GM18517 (cell line): ENCODE data around the gene IZUMO2.

ENCODE experiments used
- ATAC-seq: cut with Tn5 transposase; IDR thresholded peaks from one replicate; pipeline ENCODE4 v1.9.1; 2021; ENCODE audit warnings: mild to moderate bottlenecking, moderate library complexity; ENCODE audit not compliant: unreplicated experiment

Gene IZUMO2

DNA sequence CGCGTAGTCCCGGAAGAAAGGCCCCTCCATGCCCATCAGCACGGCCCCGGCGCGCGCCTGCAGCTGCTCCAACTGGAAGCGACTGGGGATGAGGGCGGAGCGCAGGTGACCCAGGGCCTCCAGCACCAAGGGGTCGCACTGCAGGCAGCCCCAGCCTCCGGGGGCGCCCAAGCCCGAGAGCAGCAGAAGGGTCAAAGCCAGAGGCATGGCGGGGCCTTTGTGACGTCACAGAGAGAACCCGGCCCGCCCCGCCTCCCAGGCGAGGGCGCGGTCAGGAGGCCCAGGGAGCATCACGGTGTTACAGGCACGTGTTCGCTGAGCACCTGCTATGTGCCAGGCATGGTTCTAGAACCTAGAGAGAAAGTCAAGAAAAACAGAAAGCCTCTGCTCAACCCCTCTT lies at the start of gene IZUMO2:
TSS of gene IZUMO2 (minus strand) at position 294 of the 400 bp plus-strand sequence. CDS start at position 207, 87 bp downstream.
- no peak for ATAC-seq

DNA sequence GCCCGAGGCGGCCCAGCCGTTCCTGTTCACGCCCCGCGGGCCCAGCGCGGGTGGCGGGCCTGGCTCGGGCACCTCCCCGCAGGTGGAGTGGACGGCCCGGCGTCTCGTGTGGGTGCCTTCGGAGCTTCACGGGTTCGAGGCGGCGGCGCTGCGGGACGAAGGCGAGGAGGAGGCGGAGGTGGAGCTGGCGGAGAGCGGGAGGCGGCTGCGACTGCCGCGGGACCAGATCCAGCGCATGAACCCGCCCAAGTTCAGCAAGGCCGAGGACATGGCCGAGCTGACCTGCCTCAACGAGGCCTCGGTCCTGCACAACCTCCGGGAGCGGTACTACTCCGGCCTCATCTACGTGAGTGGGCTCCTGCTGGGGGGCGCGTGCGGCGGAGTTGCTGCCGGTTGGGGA lies 47.3 kb upstream of the IZUMO2 start:
- no peak for ATAC-seq

DNA sequence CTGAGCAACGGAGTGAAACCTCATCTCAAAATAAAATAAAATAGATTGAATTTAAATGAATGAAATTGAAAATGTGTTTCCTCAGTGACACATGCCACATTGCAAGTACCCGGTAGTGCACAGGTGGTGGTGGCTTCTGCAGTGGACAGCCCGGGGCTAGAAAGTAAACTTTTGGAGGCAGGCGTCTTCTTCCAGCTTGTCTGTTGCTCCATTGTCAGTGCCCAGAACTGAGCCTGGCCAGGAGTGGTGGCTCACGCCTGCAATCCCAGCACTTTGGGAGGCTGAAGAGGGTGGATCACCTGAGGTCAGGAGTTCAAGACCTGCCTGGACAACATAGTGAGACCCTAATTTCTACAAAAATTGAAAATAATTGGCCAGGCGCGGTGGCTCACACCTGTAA lies 46.0 kb upstream of the IZUMO2 start:
- ATAC-seq, result no peak

DNA sequence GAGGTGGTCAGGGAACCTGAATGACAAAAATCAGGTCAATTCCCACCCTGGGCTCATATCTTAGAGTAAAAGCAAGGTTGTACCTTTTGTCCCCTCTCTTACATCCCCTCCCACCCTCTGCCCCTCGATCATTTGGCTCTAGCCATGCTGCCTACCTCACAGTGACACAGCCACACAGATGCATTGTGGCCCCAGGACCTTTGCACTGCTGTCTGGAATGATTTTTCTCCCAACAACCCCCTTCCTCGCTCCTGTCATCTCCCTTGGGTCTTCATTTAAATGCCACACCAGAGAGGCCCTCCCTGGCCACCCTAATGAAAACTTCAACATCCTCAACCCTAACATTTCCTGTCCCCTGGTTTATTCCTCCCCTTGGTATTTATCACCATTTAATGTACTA lies 44.6 kb upstream of the IZUMO2 start:
- no peak for ATAC-seq

DNA sequence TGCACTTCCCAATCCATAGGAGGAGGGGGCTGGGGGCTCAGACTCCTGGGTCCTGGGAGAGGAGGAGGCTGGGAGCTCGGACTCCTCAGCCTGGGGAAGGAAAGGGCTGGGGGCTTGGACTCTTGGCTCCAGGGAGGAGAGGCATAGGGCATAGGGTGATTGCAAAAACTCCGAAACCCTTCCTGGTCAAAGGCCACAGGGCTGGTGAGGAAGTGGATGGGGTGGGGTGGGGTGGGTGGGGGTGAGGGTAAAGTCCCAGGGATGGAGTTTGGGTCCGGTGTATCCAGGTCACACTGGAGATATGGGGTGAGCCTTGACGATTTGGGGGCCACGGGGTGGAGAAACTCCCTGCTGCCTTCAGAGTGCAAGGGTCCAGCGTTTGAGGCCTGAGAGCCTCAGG lies 43.1 kb upstream of the IZUMO2 start:
- no peak for ATAC-seq

DNA sequence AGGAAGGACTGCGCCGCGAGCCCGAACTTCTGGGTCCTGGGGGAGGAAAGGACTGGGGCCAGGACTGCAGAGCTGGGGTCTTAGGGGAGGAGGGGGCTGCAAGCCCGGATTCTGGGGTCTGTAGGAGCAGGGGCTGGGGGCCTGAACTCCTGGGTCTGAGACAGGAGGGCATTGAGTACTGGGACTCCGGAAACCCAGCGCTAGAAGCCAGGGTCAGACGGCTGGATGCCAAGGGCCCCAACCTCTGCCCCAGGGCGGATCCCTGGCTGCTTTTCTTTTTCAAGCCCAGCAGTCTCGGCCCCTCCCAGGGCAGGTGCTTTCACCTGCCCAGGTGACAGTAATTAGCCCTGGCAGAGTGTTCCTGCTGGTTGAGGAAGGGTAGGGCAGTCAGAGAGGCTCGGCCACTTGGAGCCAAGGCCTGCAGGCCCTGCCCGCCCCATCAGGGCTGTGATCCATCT lies 42.6 kb upstream of the IZUMO2 start:
- ATAC-seq, result no peak

DNA sequence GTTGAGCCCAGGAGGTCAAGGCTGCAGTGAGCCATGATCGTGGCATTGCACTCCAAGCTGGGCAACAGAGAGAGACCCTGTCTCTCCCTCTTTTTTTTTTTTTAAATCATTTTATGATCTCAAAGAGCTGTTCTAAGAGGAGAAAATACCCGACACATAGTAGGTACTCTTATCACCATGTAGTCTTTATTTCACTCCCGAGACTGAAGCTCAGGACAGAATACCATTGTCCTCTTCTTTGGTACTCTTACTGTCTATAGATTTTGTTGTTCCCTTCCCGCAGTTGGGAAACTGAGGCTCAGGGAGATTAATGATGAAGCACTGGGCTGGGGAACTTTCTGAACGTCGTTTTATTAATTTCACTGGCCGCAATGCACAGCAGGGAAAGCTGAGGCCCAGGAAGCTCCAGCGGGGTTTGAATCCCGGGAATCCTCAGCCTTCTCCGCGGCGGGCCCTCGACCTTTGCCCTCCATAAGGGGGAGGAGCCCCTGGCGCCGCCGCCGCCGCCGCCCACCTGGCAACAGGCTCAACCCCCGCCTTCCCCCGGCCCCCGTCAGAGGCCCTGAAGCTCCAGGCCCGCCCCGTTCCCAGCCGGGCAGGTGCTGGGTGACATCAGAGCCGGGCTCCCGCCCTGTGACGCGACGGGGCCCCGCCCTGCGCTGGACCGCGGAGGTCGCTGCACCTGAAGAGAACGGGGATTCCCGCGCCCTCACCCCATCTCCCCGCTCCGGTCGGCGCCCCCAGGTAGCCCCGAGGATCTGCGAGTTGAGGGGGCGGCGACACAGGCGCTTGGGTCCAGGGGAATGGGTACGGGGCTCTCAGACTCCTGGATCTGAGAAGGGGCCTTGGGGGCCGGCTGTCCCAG lies 42.0 kb upstream of the IZUMO2 start:
- ATAC-seq, result no peak

DNA sequence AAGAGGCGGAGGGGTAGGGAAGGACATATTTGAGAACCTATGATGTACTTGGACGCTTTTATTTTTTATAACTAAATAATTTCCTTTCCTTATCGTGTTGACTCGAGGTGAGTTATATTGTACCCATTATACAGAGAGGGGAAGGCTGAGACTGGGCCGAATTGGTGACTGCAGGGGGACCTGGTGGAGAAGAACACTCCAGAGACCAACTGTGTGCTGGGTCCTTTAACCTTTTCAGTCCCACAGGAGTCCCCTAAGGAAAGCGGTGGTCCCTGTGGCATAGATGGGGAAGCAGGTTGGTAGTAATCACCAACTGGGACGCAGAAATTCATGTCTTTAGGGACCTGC lies 41.0 kb upstream of the IZUMO2 start:
- no peak for ATAC-seq

DNA sequence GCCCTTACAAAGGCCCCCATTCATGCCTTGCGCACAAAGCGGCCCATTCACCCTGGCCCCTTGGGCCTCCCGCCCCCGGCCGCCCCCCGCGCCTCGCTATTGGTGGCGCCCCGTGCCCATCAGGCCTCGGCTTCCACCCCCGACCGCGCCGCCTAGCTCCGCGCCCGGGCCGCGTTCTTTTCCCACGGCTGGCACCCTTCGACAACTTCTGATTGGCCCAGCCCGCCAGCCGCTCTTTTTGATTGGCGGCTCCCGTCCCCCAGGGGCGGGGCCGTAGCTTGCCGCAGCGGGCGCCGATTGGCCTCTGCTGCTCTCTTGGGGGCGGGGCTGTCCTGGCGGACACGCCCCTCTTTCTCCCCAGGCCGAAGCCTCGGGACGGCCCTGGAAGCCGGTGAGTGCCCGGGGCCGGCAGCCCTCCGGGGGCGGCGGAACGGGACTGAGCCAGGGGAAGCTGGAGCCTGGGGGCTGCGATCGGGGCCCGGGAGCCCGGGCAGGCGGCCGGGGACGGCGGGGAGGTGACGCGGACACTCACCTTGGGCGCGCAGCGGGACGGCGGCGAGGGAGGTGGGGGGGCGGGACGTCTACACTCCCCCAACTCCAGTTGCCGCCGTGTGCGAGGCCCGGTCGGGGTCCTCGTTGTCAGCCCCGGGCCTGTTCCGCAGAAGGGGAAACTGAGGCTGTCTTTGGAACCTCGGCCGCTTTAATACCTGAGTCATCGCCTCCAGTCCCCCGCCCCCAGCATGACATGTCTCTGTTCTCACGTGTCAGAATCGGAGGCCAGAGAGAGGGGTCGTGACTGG lies 40.4 kb upstream of the IZUMO2 start, which contains the start of gene MYH14:
TSS of gene MYH14 (plus strand) at position 342 of the 800 bp plus-strand sequence. CDS start 6,744 bp downstream, outside the sequence.
- ATAC-seq, result no peak

DNA sequence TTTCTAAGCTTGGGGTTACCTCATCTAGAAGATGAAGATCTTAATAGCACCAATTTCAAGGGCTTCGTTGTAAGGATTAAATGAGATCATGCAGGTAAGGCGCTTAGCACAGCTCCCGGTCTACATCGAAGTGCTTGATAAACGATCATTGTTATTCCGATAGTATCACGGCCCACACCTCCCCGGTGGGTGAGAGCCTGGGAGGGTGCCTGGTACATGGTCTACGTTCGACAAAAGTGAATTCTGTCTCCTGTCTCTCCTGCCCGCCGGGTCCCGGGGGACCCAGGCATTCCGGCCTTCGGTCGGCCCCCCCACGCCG lies 39.8 kb upstream of the IZUMO2 start:
- ATAC-seq, result no peak

DNA sequence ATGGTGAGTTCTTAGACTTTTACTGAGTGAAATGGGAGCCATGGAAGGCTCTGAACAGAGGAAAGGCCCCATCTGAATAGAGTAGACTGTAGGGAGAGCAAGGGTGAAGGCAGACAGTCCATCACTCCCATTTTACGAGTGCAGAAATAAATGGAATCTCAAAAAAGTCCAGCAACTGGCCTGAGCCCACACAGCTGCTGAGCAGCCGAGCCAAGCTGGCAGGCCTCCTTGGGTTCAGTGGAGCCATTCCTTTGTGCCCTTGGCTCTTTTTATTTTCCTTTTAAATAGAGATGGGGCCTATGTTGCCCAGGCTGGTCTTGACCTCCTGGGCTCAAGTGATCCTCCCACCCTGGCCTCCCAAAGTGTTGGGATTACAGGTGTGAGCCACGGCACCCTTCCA lies 39.3 kb upstream of the IZUMO2 start:
- ATAC-seq, result no peak

DNA sequence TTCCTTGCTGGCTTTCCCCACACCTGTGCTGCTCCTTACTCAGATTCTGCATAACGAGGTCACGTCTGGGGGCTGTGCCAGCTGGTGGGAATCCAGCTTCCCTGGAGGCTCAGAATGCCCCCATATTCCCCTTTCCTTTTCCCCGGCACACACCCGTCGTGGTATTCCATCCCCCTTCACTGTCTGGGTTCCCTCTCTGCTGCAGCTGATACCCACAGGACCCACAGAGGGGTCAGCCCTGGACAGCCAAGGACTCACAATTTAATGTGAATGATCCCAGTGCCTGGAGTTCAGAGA lies 36.1 kb upstream of the IZUMO2 start:
- no peak for ATAC-seq

DNA sequence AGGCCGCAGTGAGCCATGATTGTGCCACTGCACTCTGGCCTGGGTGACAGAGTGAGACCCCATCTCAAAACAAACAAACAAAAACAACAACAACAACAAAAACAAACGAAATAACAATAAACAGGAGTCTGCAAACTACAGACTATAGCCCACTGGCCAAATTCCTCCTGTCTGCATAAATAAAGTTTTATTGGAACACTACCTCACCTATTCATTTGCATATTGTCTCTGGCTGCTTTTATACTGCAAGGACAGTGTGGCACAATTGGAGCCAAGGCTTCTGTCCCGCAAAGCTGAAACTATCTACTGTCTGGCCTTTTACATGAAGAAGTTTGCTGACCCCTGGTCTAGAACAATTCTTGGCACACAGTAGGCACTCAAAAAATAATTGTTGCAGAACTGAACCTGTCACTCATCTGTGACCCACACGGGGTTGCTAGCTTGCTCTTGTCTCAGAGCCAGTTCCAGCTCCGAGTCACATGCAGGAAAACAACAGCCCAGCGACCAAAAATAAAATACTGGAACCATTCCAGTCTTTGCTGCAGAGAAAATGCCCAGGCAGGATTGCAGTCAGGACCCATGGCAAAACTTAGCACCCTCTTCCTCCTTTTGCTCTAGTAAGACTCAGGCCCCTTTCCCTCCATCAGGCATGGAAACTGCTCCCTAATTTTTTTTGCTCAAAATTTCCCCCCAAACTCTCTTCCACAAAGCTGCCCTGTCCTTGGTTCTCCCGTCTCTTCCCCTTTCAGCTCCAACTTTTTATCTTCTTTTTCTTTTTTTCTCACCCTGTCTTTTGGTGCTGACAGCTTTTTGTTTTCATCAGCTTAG lies 35.6 kb upstream of the IZUMO2 start:
- ATAC-seq, result no peak

DNA sequence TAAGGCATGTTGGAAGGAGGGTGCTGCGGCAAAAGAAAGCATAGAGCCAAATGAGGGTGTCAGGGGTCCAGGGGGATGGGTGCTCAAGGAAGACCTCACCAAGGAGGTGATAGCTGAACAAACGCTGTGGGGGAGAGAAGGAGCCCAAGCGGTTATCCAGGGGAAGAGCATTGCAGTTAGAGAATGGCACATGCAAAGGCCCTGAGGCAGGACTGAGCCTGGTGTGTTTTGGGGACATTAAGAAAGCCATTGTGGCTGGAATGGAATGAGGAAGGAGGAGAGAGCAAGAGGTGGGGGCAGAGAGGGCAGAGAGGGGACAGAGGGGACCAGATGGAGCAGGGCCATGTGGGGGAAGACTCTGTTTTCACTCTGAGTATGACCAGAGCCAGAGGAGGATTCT lies 34.3 kb upstream of the IZUMO2 start:
- no peak for ATAC-seq

DNA sequence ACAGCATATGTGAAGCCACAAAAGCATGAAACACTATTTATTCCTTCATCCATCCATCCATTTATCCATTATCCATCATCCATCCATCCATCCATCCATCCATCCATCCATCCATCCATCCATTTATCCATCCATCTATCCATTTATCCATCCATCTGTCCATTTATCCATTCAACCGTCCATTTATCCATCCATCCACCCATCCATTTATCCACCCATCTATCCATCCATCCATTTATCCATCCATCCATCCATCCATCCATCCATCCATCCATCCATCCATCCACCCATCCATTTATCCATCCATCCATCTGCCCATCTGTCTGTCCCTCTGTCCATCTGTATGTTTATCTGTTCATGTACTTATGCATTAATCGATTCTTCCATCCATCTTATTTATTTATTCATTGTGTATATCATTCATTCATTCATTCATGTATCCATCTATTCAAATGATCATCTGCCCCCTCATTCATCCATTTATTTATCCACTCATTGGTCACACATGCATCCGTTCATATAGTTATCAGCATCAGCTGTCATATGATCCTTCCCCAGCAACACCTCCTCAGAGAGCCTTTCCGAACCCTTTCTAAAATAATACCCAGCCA lies 33.3 kb upstream of the IZUMO2 start:
- ATAC-seq, result no peak

DNA sequence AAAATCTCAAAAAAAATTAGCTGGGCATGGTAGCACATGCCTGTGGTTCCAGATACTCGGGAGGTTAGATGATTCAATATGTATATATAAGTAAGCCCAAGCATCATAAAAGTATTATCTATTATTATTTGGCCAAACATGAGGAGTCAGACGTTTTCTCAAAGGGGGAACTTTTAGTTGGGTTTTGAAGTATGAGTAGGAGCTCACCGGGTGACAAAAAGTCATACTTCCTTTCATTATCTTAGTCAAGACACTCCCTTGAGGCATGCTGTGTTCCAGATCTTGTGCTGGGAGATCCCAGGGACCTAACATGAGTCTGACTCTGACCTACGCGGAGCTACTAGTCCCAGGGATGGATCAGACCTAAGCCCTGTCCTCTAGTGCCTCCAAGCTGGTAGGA lies 32.1 kb upstream of the IZUMO2 start:
- ATAC-seq, result no peak

DNA sequence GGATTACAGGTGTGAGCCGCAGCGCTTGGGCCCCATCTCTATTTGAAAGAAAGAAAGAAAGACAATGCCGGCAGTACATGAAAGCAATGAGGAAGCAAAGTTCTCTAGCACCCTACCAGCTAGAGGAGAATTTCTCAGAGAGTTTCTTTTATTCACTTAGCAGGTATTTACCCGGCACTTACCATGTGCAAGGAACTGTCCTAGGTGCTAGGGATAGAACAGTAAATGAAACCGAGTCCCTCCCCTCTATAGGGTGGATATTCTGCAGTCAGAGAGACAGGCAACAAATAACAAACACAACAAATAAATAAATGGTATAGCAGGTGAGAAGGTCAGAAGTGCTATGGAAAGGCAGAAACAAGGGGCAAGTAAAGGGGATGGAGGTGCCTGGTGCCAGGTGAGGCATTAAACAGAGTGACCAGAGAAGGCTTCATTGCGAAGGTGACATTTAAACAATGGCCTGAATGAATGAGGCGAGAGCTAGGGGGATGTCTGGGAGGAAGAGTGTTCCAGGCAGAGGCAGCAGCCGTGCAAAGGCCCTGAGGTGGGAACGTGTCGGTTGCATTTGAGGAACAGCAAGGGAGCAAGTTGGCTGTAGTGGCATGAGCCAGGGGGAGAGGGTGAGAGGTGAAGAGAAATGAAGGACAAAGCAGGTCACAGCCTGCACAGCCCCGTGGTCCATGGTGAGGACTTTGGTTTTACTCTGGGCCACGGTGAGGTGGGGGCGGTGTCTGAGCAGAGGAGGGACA lies 29.6 kb upstream of the IZUMO2 start:
- ATAC-seq, result no peak

DNA sequence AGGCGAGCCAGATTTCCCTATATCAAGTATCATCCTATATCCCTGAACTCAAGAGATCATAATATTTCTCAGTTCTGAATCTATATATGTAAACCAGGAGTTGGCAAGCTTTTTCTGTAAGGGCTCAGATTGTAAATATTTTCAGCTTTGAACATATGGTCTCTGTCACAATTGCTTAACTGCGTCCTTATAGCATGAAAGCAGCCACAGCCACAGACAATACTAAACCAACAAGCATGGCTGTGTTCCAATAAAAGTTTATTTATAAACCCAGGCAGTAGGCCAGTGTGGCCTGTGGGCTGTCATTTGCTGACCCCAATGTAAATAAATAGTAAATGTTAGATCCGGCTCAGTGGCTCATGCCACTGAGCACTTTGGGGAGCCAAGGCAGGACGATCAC lies 28.1 kb upstream of the IZUMO2 start:
- ATAC-seq, result no peak

DNA sequence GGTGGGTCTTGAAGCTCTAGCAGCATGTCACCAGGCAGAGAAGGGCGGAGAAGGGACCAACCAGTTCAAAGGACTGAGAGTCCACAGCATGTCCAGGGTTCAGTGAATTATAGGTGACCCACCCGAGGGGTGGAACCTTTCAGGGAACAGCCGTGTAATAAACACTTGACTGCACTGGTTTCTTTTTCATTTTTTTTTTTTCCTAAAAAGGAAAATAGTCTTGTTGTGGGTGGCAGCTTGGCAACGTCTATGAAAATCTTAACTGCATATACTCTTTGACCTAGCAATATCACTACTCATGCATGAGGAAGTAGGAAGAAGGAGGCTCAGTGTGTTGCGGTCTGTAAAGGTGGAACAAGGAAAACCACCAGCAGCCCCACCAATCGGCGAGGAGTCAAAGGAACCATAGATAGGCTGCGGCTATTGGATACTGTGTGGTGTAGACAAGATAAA lies 27.4 kb upstream of the IZUMO2 start:
- no peak for ATAC-seq

DNA sequence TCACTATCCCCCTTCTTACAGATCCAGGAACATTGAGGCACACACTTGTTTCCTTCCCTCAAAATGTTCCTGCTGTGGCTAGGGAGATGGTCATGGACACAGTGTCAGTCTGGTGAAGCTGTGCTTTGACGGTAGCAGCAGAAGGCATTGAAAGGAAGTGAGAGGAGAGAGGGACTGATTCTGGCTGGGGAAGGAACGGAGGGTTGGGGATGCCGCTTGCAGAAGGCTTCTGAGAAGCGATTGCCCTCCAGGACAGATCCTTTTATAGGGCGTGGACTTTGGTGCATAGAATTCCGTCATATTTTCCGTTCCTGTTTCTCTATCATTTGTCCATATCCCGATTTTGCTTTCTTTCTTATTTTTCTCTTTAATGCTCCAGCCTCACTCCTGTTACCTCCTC lies 26.2 kb upstream of the IZUMO2 start:
- ATAC-seq, result no peak
